Central memory CD8-positive, alpha-beta T cell (primary cell): Measurements from ENCODE around the gene CHST3.

Source experiments
- ATAC-seq: fragments of 150-1000 bp; cut with Tn5 transposase; replicated peaks from 2 replicates; pipeline ENCODE4 v1.10.0; 2022; ENCODE audit warnings: mild to moderate bottlenecking, moderate FRiP score, moderate number of reproducible peaks; ENCODE audit not compliant: poor library complexity, severe bottlenecking; ENCODE audit errors: extremely low read depth
- DNase-seq, 2 donors: peaks; one replicate each; pipeline ENCODE4 v3.0.0; 2021; ENCODE audit warnings: low spot score in 2 of 2
- H3K27ac Mint-ChIP-seq: one replicate; pipeline ENCODE4 v1.8.0; 2022; ENCODE audit warnings: low read depth, mild to moderate bottlenecking, moderate library complexity, mixed read lengths
- H3K27me3 Mint-ChIP-seq: one replicate; pipeline ENCODE4 v1.8.0; 2022; ENCODE audit warnings: mixed read lengths
- H3K36me3 Mint-ChIP-seq: one replicate; pipeline ENCODE4 v1.8.0; 2022; ENCODE audit warnings: mild to moderate bottlenecking, moderate library complexity, mixed read lengths; ENCODE audit not compliant: insufficient read depth
- H3K4me1 Mint-ChIP-seq: one replicate; pipeline ENCODE4 v1.8.0; 2022; ENCODE audit warnings: mixed read lengths
- H3K4me3 Mint-ChIP-seq: one replicate; pipeline ENCODE4 v1.8.0; 2022; ENCODE audit warnings: mild to moderate bottlenecking, moderate library complexity, mixed read lengths
- H3K9me3 Mint-ChIP-seq: one replicate; pipeline ENCODE4 v1.8.0; 2022; ENCODE audit warnings: mixed read lengths

Gene CHST3

DNA sequence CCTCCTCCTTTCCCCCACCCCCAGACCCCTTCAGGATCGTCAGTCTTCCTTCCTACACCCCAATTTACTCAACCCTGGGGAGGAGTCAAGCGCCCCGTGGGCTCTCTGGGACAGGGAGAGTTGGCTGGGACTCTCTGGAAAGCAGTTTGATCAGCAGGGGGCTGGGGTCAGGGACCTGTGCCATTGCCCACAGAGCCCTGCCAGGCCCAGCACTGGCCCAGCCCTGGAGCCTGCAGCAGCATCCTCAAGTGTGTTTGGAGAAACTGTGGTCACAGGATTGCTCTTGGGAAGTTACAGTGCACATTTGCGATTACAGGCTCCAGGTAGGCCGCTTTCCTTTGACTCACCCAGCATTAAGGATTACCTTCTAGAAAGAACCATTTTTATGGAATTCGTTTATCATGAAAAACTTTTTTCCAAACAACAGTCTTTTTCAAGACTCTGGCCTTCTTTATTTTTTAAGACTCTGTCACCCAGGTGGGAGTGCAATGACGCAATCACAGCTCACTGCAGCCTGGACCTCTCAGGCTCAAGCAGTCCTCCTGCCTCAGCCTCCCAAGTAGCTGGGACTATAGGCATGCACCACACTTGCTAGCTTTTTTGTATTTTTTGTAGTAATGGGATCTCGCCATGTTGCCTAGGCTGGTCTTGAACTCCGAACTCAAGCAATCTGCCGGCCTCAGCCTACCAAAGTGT is 50.7 kb downstream of the CHST3 start:
- ATAC-seq = no peak
- Mint-ChIP-seq H3K27me3 (peaks cover 13% of the 10 kb centered on the region), H3K4me1 (no peaks in the 10 kb centered on the region), H3K27ac (no peak overlapping the region), H3K9me3 (no peaks in the 10 kb centered on the region), H3K36me3 (no peaks in the 10 kb centered on the region), H3K4me3 (no peak overlapping the region)
- DNase-seq = no peak

DNA sequence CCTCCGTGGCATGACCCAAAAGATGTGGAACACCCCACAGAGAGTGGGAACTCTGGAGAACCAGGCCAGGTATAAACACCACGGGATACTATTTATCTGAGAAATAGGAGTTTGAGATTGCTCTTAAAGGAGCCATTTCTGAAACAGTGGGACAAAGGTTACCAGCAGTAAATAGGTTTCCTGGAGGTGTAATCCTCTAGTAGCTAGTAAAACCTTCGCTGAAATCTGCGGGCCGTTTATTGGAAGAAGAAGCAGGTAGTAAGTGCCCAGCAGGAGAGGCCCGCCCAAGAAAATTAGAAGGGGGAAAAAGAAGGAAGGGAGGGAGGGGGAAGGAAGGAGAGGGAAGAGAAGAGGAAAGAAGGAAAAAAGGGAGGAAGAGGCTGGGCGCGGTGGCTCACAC is 51.6 kb downstream of the CHST3 start:
- H3K36me3 Mint-ChIP-seq = no peaks in the 10 kb centered on the region
- no peak for DNase-seq

DNA sequence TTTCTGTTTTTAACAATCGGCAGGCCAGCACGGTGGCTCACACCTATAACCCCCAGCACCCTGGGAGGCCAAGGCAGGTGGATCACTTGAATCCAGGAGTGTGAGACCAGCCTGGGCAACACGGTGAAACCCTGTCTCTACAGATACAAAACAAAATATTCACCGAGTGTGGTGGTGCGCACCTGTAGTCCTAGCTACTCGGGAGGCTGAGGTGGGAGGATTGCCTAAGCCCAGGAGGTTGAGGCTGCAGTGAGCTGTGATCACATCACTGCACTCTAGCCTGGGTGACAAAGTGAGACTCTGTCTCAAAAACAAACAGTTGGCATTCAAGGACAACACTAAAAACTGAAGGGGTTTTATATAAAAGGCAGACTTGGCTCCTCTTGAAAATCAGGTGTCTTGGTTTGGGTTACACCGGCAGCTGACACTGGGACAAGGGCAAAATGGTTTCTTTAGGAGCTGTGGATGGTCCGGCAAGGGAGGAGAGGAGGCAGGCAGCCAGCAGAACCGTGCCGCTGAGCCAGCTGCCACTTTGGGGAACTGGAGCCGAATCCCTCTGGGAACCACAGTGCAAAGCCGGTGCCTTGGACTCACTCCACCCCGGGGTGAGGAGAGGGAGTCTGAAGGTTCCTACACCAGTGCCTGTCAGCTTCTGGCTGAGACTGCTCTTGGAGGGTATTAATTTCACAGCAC is 52.6 kb downstream of the CHST3 start:
- ATAC-seq = no peak

More for the DNA sequence above, 51.6 kb downstream of the CHST3 start:
- Mint-ChIP-seq H3K27ac (no peak overlapping the region), H3K4me1 (no peaks in the 10 kb centered on the region), H3K27me3 (peaks cover 13% of the 10 kb centered on the region), H3K4me3 (no peak overlapping the region), H3K9me3 (no peaks in the 10 kb centered on the region)
- ATAC-seq = no peak

DNA sequence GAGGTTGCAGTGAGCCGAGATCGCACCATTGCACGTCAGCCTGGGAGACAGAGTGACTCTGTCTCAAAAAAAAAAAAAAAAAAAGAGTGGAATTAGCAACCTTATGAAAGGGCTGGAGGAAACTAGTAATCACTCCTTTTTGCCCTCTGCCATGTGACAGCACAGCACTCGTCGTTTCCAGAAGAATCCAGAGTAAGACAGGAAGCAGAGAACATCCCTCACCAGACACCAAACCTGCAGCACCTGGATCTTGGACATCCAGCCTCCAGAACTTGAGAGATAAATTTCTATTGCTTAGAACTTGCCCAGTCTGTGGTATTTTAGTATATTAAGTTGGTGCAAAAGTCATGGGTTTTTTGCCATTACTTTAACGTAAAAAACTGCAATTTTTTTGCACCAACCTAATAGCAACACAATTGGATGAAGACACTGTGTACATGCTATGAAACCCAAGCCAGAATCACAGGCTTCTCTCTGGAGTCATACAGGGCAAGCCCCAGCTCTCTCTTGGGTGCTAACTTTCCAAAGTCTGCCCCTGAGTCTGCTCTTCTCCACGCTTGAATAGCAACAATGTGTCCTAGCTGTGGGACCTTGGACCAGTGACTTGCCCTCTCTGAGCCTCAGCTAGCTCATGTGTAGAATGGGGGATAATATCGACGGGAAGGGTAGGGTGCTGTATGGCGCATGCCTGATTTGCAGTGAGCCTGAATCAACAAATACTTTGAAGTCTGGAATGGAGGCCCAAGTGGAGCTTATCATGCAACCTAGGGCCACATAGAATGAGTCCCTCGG is 55.1 kb downstream of the CHST3 start:
- H3K9me3 Mint-ChIP-seq = no peaks in the 10 kb centered on the region
- peaks cover 16% of the 10 kb centered on the region for H3K27me3 Mint-ChIP-seq

More for the DNA sequence above, 52.6 kb downstream of the CHST3 start:
- no peak for DNase-seq
- H3K4me1 Mint-ChIP-seq = no peaks in the 10 kb centered on the region
- no peaks in the 10 kb centered on the region for H3K36me3 Mint-ChIP-seq
- H3K27ac Mint-ChIP-seq = no peak overlapping the region
- H3K9me3 Mint-ChIP-seq = no peaks in the 10 kb centered on the region
- no peak overlapping the region for H3K4me3 Mint-ChIP-seq
- H3K27me3 Mint-ChIP-seq = peaks cover 13% of the 10 kb centered on the region

DNA sequence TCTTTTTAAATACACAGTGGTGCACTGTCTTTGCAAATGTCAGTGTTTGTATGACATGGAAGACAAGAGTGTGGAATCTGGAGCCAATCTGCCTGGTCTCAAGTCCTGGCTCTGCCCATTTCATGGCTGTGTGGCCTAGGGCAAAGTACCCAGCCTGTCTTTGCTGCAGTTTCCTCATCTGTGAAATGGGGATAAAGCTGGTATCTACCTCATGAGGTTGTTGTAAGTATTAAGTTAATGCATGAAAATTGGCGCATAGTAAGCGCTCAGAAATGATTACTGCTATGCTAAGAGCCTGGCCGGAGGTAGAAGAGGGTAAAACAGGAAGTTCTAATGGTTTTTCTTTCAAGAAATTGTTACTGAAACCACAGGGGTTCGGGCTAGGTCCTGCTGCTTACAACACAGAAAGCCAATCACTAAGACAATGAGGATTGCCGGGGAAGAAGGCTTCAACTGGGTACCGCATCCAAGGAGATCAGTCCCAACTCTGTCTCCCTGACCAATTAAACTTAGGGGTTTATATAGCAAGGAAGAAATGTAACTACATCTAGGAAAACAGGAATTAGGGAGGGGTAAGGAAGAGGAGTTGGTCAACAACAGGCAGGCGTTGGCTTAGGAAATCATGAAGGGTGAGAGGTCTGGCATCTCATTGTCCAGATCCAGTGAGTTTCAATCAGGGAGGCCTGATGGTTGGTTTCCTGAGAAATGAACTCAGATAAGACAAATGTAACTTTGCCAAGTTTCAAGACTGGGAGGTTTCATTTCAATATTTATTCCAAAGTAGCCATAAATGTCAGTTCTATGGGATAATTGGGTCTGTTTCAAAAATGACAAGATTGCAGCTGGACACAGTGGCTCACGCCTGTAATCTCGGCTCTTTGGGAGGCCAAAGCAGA is 57.0 kb downstream of the CHST3 start:
- Mint-ChIP-seq H3K4me3 (no peak overlapping the region), H3K9me3 (no peaks in the 10 kb centered on the region), H3K27me3 (peaks cover 31% of the 10 kb centered on the region), H3K4me1 (no peaks in the 10 kb centered on the region), H3K36me3 (no peaks in the 10 kb centered on the region), H3K27ac (no peak overlapping the region)
- no peak for ATAC-seq
- DNase-seq = no peak

More for the DNA sequence above, 55.1 kb downstream of the CHST3 start:
- no peak for DNase-seq
- no peak overlapping the region for H3K4me3 Mint-ChIP-seq
- H3K36me3 Mint-ChIP-seq = no peaks in the 10 kb centered on the region
- H3K27ac Mint-ChIP-seq = no peak overlapping the region
- no peaks in the 10 kb centered on the region for H3K4me1 Mint-ChIP-seq
- no peak for ATAC-seq

DNA sequence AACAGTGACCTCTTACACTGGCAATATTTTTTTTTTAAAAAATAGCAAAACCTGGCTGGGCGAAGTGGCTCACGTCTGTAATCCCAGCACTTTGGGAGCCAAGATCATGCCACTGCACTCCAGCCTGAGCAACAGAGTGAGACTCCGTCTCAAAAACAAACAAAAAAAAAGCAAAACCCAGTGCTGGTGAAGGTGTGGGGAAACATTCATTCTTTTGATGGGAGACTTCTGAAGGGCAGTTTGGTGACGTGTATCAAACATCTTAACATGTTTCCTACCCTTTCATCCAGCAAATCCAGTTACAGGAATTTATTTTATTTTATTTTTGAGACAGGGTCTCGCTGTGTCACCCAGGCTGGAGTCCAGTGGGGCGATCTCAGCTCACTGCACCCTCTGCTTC is 58.0 kb downstream of the CHST3 start:
- Mint-ChIP-seq H3K9me3 (no peaks in the 10 kb centered on the region), H3K27ac (no peak overlapping the region), H3K36me3 (no peaks in the 10 kb centered on the region), H3K4me3 (no peak overlapping the region), H3K27me3 (peaks cover 42% of the 10 kb centered on the region), H3K4me1 (no peaks in the 10 kb centered on the region)
- ATAC-seq = no peak
- no peak for DNase-seq

DNA sequence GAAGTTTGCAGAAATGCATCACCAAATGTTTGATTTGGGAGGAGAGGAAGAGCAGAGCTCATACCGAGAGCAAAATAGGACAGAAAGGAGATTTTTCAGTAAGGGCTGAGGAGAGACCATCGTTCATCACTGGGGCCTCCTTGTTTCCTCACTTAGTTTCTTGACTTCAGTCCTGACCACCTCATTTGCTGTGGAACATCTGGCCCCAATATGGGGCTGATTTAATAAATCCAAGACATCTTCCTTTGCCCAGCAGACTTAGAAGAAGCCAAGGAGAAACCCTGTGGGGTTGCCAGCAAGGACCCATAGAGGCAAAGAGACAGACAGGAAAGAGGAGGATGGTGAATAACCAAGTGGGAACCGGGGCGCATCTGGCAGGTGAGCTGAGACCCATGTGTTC is 60.4 kb downstream of the CHST3 start:
- H3K9me3 Mint-ChIP-seq = no peaks in the 10 kb centered on the region
- no peak for ATAC-seq
- no peak overlapping the region for H3K4me3 Mint-ChIP-seq
- H3K4me1 Mint-ChIP-seq = no peaks in the 10 kb centered on the region
- H3K36me3 Mint-ChIP-seq = no peaks in the 10 kb centered on the region
- H3K27me3 Mint-ChIP-seq = peaks cover 53% of the 10 kb centered on the region
- no peak for DNase-seq
- no peak overlapping the region for H3K27ac Mint-ChIP-seq

DNA sequence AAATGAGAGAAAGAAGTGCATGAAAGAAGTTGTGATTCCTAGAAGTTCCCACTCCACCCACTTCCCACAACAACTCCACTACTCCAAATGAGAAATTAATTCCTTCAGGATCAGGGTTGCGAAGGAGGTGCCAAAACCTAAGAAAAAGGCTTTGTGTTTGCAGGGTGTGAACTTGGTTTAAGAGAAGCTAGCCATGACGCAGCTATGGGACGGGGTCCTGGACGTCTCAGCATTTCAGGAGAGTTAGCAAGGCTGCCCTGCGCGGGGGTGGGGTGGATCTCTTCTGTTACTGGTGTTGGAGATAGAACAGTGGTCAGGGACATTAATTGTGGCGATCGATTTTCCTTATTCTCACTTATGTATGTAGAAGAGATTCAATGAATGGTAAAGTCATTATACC is 61.2 kb downstream of the CHST3 start:
- Mint-ChIP-seq H3K27ac (no peak overlapping the region), H3K36me3 (no peaks in the 10 kb centered on the region), H3K9me3 (no peaks in the 10 kb centered on the region), H3K4me3 (no peak overlapping the region), H3K27me3 (peaks cover 61% of the 10 kb centered on the region), H3K4me1 (no peaks in the 10 kb centered on the region)
- no peak for ATAC-seq
- no peak for DNase-seq

DNA sequence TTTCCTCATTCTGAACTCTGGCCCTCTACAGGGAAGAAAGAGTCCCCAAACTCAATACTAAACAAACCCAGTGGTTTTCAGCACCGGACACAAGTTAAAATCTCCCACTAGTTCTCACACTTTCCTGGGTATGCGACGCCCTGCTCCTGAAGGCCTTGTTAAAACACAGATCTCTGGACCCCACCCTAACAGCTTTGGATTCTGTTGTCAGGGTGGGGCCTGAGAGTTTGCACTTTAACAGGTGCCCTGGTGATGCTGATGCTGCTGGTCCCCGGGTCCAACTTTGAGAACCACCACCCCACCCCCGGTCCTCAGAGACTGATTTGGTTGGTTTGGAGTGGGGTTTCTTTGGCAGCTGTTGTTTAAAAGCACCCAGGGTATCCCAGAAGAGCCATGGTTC is 61.6 kb downstream of the CHST3 start:
- no peak for ATAC-seq
- Mint-ChIP-seq H3K27me3 (peaks cover 66% of the 10 kb centered on the region), H3K27ac (no peak overlapping the region), H3K4me3 (no peak overlapping the region), H3K4me1 (no peaks in the 10 kb centered on the region), H3K36me3 (no peaks in the 10 kb centered on the region), H3K9me3 (no peaks in the 10 kb centered on the region)
- no peak for DNase-seq

DNA sequence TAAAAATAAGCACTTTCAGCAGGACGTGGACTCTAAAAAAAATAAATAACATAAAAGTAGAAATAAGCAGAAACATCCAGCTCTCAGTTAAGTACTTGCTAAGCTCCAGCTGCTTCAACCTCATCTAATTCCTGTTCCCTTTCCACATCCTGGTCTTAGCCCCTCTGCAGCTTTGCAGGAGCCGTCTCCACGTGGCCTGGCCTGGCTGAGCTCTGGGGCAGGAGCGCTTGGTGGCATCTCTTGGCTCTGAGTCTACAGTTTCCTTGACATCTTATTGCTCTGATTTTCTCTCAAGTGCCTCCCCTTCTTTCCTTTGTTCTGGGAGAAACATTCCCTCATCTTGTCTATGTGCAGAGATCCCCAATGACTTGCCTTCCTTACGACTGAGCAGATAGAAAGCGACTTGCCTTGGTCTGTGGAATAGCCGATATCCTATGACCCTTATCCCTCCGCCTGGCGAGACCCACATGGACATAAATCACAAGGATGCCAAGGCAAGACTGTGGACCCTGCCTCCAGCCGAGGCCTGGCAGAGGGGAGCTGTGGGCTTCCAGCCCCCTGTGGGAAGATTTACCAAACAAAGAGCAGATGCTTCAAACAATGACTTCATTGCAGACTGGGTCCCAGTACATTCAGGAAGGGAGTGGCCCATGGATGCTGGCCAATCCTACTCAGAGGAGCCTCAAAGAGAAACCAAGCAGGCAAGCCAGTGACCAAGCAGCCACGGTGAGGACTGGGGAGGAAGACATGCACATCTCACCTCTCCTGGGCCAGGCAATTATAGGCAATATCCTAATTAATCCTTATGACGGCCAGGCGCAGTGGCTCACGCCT is 62.3 kb downstream of the CHST3 start:
- ATAC-seq (no peak), DNase-seq (no peak)
- Mint-ChIP-seq H3K27me3 (peaks cover 72% of the 10 kb centered on the region), H3K27ac (no peak overlapping the region), H3K36me3 (no peaks in the 10 kb centered on the region), H3K4me3 (no peak overlapping the region), H3K9me3 (no peaks in the 10 kb centered on the region), H3K4me1 (no peaks in the 10 kb centered on the region)

DNA sequence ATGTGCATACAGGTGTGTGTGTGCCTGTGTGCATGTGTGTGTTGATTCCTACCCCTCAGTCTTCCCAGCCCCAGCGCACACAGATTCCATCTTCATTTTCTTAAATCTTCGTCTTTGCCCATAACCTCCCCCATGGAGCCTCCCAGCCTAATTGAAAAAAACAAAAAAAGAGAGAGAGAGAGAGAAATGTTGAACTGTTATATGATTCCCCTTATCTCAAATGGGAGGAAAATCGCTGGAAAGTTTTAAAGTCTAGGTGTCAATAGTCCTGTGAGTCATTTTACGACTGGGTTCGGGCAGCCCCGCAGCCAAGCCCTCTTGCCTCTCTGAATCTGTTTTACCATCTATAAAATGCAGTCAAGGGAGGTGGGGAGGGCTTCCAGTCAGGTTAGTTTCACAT is 63.3 kb downstream of the CHST3 start:
- Mint-ChIP-seq H3K9me3 (no peaks in the 10 kb centered on the region), H3K27ac (no peak overlapping the region), H3K27me3 (peaks cover 82% of the 10 kb centered on the region), H3K4me1 (no peaks in the 10 kb centered on the region), H3K36me3 (no peaks in the 10 kb centered on the region), H3K4me3 (no peak overlapping the region)
- ATAC-seq = no peak
- no peak for DNase-seq
